PC-3 (cell line): Measurements from ENCODE around the gene MYO9A.

Experiments
- CTCF ChIP-seq: fragments of 300-600 bp; sonication (generic); conservative IDR thresholded peaks from 2 replicates; pipeline ENCODE4 v1.5.1; 2017; ENCODE audit warnings: antibody characterized with exemption, low read depth, mild to moderate bottlenecking, low read length
- EZH2 ChIP-seq: fragments of 300-600 bp; sonication (generic); IDR thresholded peaks from one replicate; pipeline ENCODE4 v1.6.1; 2017; ENCODE audit warnings: antibody characterized with exemption, mild to moderate bottlenecking, low read length; ENCODE audit not compliant: unreplicated experiment
- EZH2phosphoT487 ChIP-seq: fragments of 300-600 bp; sonication (generic); IDR thresholded peaks from 2 replicates; pipeline ENCODE4 v1.6.1; 2018; ENCODE audit warnings: mild to moderate bottlenecking, antibody characterized with exemption, low read length, borderline replicate concordance

DNA sequence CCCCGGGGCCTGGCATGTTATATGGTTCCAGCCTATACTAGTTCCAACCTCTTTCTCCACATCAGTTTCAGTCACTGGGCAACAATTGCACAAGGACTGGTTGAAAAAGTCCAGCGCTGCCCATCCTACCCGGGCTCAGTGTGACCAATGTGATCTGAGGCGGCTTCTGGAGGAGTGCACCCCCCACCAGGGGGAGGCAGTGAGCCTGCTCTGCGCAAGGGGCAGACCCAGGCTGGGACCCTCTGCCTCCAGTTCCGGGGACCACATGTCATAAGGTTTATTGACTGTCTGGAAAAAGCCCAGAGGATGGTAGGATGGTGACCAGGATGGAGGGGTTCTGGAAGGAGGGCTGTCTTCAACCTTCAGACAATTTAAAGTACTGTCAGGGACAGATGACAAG, 333.2 kb downstream of the MYO9A start:
- TF ChIP-seq CTCF = peak; percentile 55
- TF ChIP-seq EZH2 = no peak
- no peak for TF ChIP-seq EZH2phosphoT487
